A673 (cell line): ENCODE data around the gene SLC16A3. TPM values are rescaled to one million over a fixed set of nuclear protein-coding genes. Genes with fewer than 3 reads are reported as not detected.

ENCODE experiments used
- BruUV-seq: library from RNA; stranded (reverse); fragments of 400-500 nt; replicated peaks from 2 replicates; lab custom pipeline; 2021; lab: Mats Ljungman, UMichigan
- CTCF ChIA-PET: fragments of 300-600 bp; sonication (Branson Sonifier 250); formaldehyde crosslinking; loops from one replicate; lab custom pipeline; 2022; ENCODE audit warnings: antibody characterized with exemption; lab: Charles Lee
- POLR2A ChIA-PET: fragments of 300-600 bp; sonication (Branson Sonifier 250); formaldehyde crosslinking; loops from one replicate; lab custom pipeline; 2022; ENCODE audit warnings: antibody characterized with exemption; ENCODE audit not compliant: low non-redundant PET; lab: Charles Lee
- DNase-seq: peaks from one replicate; pipeline ENCODE4 v3.0.0-alpha.2; 2015; ENCODE audit warnings: low spot score
- H3K27ac ChIP-seq: fragments of 200-600 bp; sonication (generic); 2 replicates; pipeline ENCODE4 v1.5.1; 2016; ENCODE audit warnings: mixed run types, low read depth, mild to moderate bottlenecking, mixed read lengths, antibody characterized with exemption, low read length; ENCODE audit not compliant: poor library complexity, severe bottlenecking
- H3K27me3 ChIP-seq: fragments of 200-600 bp; sonication (generic); replicated peaks from 2 replicates; pipeline ENCODE4 v1.6.1; 2017; ENCODE audit warnings: mixed run types, low read depth, mild to moderate bottlenecking, mixed read lengths, antibody characterized with exemption, low read length; ENCODE audit not compliant: insufficient read depth, poor library complexity
- H3K36me3 ChIP-seq: fragments of 200-600 bp; sonication (generic); 2 replicates; pipeline ENCODE4 v1.6.1; 2016; ENCODE audit warnings: mixed run types, mild to moderate bottlenecking, mixed read lengths, antibody characterized with exemption, low read length; ENCODE audit not compliant: insufficient read depth, poor library complexity, severe bottlenecking
- H3K4me1 ChIP-seq: fragments of 200-600 bp; sonication (generic); 2 replicates; pipeline ENCODE4 v1.6.1; 2017; ENCODE audit warnings: mixed run types, mild to moderate bottlenecking, mixed read lengths, antibody characterized with exemption, low read length; ENCODE audit not compliant: insufficient read depth, poor library complexity, severe bottlenecking
- H3K4me3 ChIP-seq: fragments of 200-600 bp; sonication (generic); 2 replicates; pipeline ENCODE4 v1.5.1; 2016; ENCODE audit warnings: low read depth, mixed run types, mild to moderate bottlenecking, mixed read lengths, low read length; ENCODE audit not compliant: poor library complexity, severe bottlenecking
- H3K9me3 ChIP-seq: fragments of 200-600 bp; sonication (generic); 2 replicates; pipeline ENCODE4 v1.6.1; 2016; ENCODE audit warnings: mixed run types, low read depth, mild to moderate bottlenecking, mixed read lengths, antibody characterized with exemption, low read length; ENCODE audit not compliant: poor library complexity, severe bottlenecking
- CTCF ChIP-seq: fragments of 300-800, 200-600 bp; sonication (generic); conservative IDR thresholded peaks from 2 replicates; pipeline ENCODE4 v1.5.1; 2017; ENCODE audit warnings: low read depth, mild to moderate bottlenecking, antibody characterized with exemption, low read length, moderate library complexity, mixed read lengths
- EZH2 ChIP-seq: fragments of 200-600 bp; sonication (generic); IDR thresholded peaks from 2 replicates; pipeline ENCODE4 v1.6.1; 2017; ENCODE audit warnings: borderline replicate concordance, low read depth, mild to moderate bottlenecking, mixed read lengths, antibody characterized with exemption, low read length; ENCODE audit not compliant: poor library complexity, severe bottlenecking
- intact Hi-C: fragments of 100-400 bp; cut with micrococcal nuclease; formaldehyde crosslinking; loops from one replicate; pipeline ENCODE4 v1.10.0; 2022; ENCODE audit not compliant: unreplicated experiment
- total RNA-seq: library from RNA; stranded (reverse); gene quantifications from 2 replicates; pipeline ENCODE4 v1.2.3, GENCODE V29; 2021

SLC16A3 gene
- total RNA-seq, 1 experiment from 2014 or later, result 0.97 TPM

DNA sequence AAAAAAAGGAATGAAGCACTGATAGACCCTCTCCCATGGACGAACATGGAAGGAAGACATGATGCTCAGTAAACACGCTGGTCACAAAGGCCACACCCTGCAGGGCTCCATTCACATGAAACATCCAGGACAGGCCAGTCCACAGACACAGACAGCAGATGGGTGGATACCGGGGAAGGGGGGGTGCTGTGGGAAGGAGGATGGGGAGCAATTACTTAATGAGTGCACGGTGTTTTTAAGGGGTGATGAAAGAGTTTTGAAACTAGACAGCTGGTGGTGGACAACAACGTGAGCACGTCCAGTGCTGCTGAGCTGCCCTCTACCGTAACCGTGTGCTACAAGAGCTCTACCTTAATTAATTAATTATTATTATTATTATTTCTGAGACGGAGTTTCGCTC lies 6.0 kb upstream of the SLC16A3 start:
- Histone ChIP-seq H3K27me3 (no peaks in the 10 kb centered on the region), H3K27ac (no peak overlapping the region), H3K4me3 (no peak overlapping the region), H3K36me3 (no peaks in the 10 kb centered on the region), H3K9me3 (no peaks in the 10 kb centered on the region), H3K4me1 (no peaks in the 10 kb centered on the region)
- DNase-seq, result no peak
- no TSS peak for BruUV-seq
- ChIA-PET POLR2A (no interaction called here), CTCF (interaction anchor here (0.7 kb wide), 1 partner anchor 82 kb away, joined by 7 read pairs; no protein-coding TSS in a partner anchor)
- intact Hi-C loops, result no loop called here
- TF ChIP-seq EZH2 (no peak), CTCF (no peak)

- no peaks in the 10 kb centered on the region for H3K9me3 ChIP-seq
- no peaks in the 10 kb centered on the region for H3K36me3 ChIP-seq
- H3K4me3 ChIP-seq, result no peak overlapping the region
- ChIA-PET POLR2A (no interaction called here), CTCF (no interaction called here)
- no peaks in the 10 kb centered on the region for H3K4me1 ChIP-seq
- intact Hi-C loops, result no loop called here
- BruUV-seq, result no TSS peak
- no peaks in the 10 kb centered on the region for H3K27me3 ChIP-seq
- no peak for TF ChIP-seq EZH2
- no peak for TF ChIP-seq CTCF
- no peak for DNase-seq
- H3K27ac ChIP-seq, result no peak overlapping the region
These were observed 5.3 kb upstream of the SLC16A3 start for GRCh38 chr17:82223517-82223916.

- CTCF ChIA-PET, result no interaction called here
- POLR2A ChIA-PET, result no interaction called here
- no peak overlapping the region for H3K27ac ChIP-seq
- no peak for TF ChIP-seq EZH2
- TF ChIP-seq CTCF, result no peak
- H3K36me3 ChIP-seq, result no peaks in the 10 kb centered on the region
- DNase-seq, result no peak
- H3K9me3 ChIP-seq, result no peaks in the 10 kb centered on the region
- no peaks in the 10 kb centered on the region for H3K4me1 ChIP-seq
- peaks cover 7% of the 10 kb centered on the region for H3K27me3 ChIP-seq
- intact Hi-C loops, result no loop called here
- H3K4me3 ChIP-seq, result no peak overlapping the region
- BruUV-seq, result no TSS peak
These were observed 4.2 kb upstream of the SLC16A3 start for GRCh38 chr17:82224666-82225065.
